Adrenal gland (tissue), 12 donors: Measurements from ENCODE around the gene CENATAC. TPM values are rescaled to one million over a fixed set of nuclear protein-coding genes. Genes with fewer than 3 reads are reported as not detected.

Experiments used
- DNase-seq, 7 donors: peaks; one replicate each; pipeline ENCODE4 v3.0.0-alpha.2; 2019 to 2020
- H3K27ac ChIP-seq, 5 donors: fragments of 200-600 bp; sonication (generic) in 4 of 5; 1 replicate in 3 of 5; 2 replicates in 2 of 5; pipeline versions ENCODE4 v1.5.1 to v1.8.0; 2016 to 2020; ENCODE audit warnings: mild to moderate bottlenecking in 1 of 5
- H3K27me3 ChIP-seq: fragments of 200-600 bp; 2 replicates; pipeline ENCODE4 v1.8.0; 2021
- H3K36me3 ChIP-seq, 2 donors: fragments of 200-600 bp; replicated peaks in 1 of 2; 1 replicate in 1 of 2; 2 replicates in 1 of 2; pipeline versions ENCODE4 v1.5.1 to v1.8.0; 2018 to 2022
- H3K4me1 ChIP-seq, 2 donors: fragments of 200-600 bp; replicated peaks in 1 of 2; 1 replicate in 1 of 2; 2 replicates in 1 of 2; pipeline versions ENCODE4 v1.5.1 to v1.8.0; 2018 to 2021
- H3K4me3 ChIP-seq, 4 donors: fragments of 200-600 bp; sonication (generic) in 3 of 4; one replicate each; pipeline ENCODE4 v1.5.1; 2016 to 2018
- H3K9me3 ChIP-seq, 3 donors: fragments of 200-600 bp; sonication (generic) in 1 of 3; replicated peaks in 1 of 3; 1 replicate in 2 of 3; 2 replicates in 1 of 3; pipeline versions ENCODE4 v1.5.1 to v1.8.0; 2016 to 2021
- CTCF ChIP-seq, 6 experiments: fragments of 450-650 bp in 4 of 6; fragments of 200-600 bp in 2 of 6; sonication (generic) in 1 of 6; IDR thresholded peaks; 1 replicate in 5 of 6; 2 replicates in 1 of 6; pipeline versions ENCODE4 v1.5.1 to v1.8.0; 2016 to 2021; ENCODE audit warnings: antibody characterized with exemption in 6 of 6, mild to moderate bottlenecking in 2 of 6, moderate library complexity in 1 of 6
- POLR2A ChIP-seq, 2 donors: fragments of 450-650 bp; IDR thresholded peaks; one replicate each; pipeline ENCODE4 v1.6.1; 2017; ENCODE audit warnings: antibody characterized with exemption in 2 of 2, mild to moderate bottlenecking in 2 of 2, moderate library complexity in 1 of 2
- WGBS, 4 donors: extraction: QIAGEN DNeasy Blood & Tissue Kit in 2 of 4; methylation state at CpG; one replicate each; pipeline versions ENCODE4 v1.1.5 to v1.1.7; 2013 to 2017; 5-methylcytosine and 5-hydroxymethylcytosine counted together
- intact Hi-C, 2 donors: fragments of 100-400 bp; cut with DNase I; formaldehyde crosslinking; loops; one replicate each; pipeline versions ENCODE4 v1.14.1 to v1.15.0; 2022 to 2023
- polyA plus RNA-seq, 3 donors: library from polyadenylated mRNA; stranded (reverse); fragments of 200-250 nt in 2 of 3; fragments of 350-450 nt in 1 of 3; fragmentation: Illumina TruSeq in 1 of 3; extraction: RNeasy Lipid Tissue Mini Kit (QIAGEN cat#74804) in 1 of 3; gene quantifications; one replicate each; pipeline ENCODE4 v1.2.3, GENCODE V29; 2013 to 2014
- total RNA-seq, 9 donors: library from RNA; depleted of rRNA in 4 of 9; stranded (reverse); fragments of >200 nt in 4 of 9; fragments of 120-200 nt in 1 of 9; fragmentation: NEBNext Ultra II Directional in 1 of 9; extraction: Animal tissue kit (Norgen Biotek cat#: 25700) in 1 of 9; gene quantifications; one replicate each; pipeline versions ENCODE4 v1.1.0 to v1.2.4, GENCODE V29; 2013 to 2023
- donor health status: healthy with polysubstance abuse.
- donor health status: Bipolar disorder and iron deficiency.
- donor health status: DM: yes; HTN: yes; CAD: no.
- donor health status: DM: no; HTN: no; CAD: no.
- donor health status: DM: no; HTN: no; CAD: no.
- donor health status: DM: yes; HTN: yes; CAD: no.

Gene CENATAC
- total and polyA plus RNA-seq, 12 donors = 15.4 to 157 (median 31.2) TPM

GRCh38 chr11:118973985-118974384 is 24.0 kb upstream of the CENATAC start:
- intact Hi-C loops = no loop called here

GRCh38 chr11:118975771-118976709 is 21.9 kb upstream of the CENATAC start:
- intact Hi-C loops = no loop called here
- Histone ChIP-seq H3K4me3 (no peak overlapping the region), H3K9me3 (no peaks in the 10 kb centered on the region), H3K4me1 (peaks cover 0 to 11% of the 10 kb centered on the region in 2 donors), H3K27me3 (peaks cover 8% of the 10 kb centered on the region), H3K27ac (no peak overlapping the region), H3K36me3 (no peaks in the 10 kb centered on the region)
- 80 to 84% (median 82%) methylated on average over 15 of the region's 15 CpGs for WGBS, 4 donors
- TF ChIP-seq CTCF (IDR thresholded peaks at IDR 0.05) (no peak), POLR2A (IDR thresholded peaks at IDR 0.05) (no peak)
- DNase-seq = no peak

More at GRCh38 chr11:118973985-118974384, 24.0 kb upstream of the CENATAC start:
- Histone ChIP-seq H3K27me3 (peaks cover 12% of the 10 kb centered on the region), H3K27ac (no peak overlapping the region), H3K36me3 (no peaks in the 10 kb centered on the region), H3K4me3 (no peak overlapping the region), H3K9me3 (no peaks in the 10 kb centered on the region), H3K4me1 (no peaks in the 10 kb centered on the region)
- DNase-seq = no peak
- 93 to 96% (median 96%) methylated on average over 2 of the region's 2 CpGs for WGBS, 4 donors
- no peak for TF ChIP-seq CTCF (IDR thresholded peaks at IDR 0.05)
- no peak for TF ChIP-seq POLR2A (IDR thresholded peaks at IDR 0.05)

GRCh38 chr11:118979434-118979833 is 18.5 kb upstream of the CENATAC start:
- WGBS, 4 donors = 50 to 80% (median 57%) methylated on average over 1 to 9 of the region's 9 CpGs

More at GRCh38 chr11:118979434-118979833, 18.5 kb upstream of the CENATAC start:
- no peak overlapping the region for H3K4me3 ChIP-seq
- intact Hi-C loops = no loop called here
- no peaks in the 10 kb centered on the region for H3K27me3 ChIP-seq
- H3K4me1 ChIP-seq = peaks cover 0 to 11% of the 10 kb centered on the region in 2 donors
- no peaks in the 10 kb centered on the region for H3K9me3 ChIP-seq
- no peaks in the 10 kb centered on the region for H3K36me3 ChIP-seq
- no peak for DNase-seq
- TF ChIP-seq CTCF (IDR thresholded peaks at IDR 0.05) = no peak
- TF ChIP-seq POLR2A (IDR thresholded peaks at IDR 0.05) = no peak
- H3K27ac ChIP-seq = no peak overlapping the region
